ENCODE measurements around the gene PCDHGB6.
"Not testable (repeated sequence)": the region's sequence is repeated elsewhere in the genome, so short reads cannot be mapped to it uniquely, and the experiment has no call there.

PCDHGB6 gene

DNA sequence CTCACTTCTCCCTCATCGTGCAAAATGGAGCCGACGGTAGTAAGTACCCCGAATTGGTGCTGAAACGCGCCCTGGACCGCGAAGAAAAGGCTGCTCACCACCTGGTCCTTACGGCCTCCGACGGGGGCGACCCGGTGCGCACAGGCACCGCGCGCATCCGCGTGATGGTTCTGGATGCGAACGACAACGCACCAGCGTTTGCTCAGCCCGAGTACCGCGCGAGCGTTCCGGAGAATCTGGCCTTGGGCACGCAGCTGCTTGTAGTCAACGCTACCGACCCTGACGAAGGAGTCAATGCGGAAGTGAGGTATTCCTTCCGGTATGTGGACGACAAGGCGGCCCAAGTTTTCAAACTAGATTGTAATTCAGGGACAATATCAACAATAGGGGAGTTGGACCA, 23.5 kb downstream of the PCDHGB6 start:
- no peak overlapping the region for H3K27ac ChIP-seq
- TF ChIP-seq, protein P1, sequence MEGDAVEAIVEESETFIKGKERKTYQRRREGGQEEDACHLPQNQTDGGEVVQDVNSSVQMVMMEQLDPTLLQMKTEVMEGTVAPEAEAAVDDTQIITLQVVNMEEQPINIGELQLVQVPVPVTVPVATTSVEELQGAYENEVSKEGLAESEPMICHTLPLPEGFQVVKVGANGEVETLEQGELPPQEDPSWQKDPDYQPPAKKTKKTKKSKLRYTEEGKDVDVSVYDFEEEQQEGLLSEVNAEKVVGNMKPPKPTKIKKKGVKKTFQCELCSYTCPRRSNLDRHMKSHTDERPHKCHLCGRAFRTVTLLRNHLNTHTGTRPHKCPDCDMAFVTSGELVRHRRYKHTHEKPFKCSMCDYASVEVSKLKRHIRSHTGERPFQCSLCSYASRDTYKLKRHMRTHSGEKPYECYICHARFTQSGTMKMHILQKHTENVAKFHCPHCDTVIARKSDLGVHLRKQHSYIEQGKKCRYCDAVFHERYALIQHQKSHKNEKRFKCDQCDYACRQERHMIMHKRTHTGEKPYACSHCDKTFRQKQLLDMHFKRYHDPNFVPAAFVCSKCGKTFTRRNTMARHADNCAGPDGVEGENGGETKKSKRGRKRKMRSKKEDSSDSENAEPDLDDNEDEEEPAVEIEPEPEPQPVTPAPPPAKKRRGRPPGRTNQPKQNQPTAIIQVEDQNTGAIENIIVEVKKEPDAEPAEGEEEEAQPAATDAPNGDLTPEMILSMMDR (conservative IDR thresholded peaks at IDR 0.05), result no peak

DNA sequence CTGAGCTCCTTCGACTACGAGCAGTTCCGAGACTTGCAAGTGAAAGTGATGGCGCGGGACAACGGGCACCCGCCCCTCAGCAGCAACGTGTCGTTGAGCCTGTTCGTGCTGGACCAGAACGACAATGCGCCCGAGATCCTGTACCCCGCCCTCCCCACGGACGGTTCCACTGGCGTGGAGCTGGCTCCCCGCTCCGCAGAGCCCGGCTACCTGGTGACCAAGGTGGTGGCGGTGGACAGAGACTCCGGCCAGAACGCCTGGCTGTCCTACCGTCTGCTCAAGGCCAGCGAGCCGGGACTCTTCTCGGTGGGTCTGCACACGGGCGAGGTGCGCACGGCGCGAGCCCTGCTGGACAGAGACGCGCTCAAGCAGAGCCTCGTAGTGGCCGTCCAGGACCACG, 24.5 kb downstream of the PCDHGB6 start:
- not testable (repeated sequence) for H3K27ac ChIP-seq

DNA sequence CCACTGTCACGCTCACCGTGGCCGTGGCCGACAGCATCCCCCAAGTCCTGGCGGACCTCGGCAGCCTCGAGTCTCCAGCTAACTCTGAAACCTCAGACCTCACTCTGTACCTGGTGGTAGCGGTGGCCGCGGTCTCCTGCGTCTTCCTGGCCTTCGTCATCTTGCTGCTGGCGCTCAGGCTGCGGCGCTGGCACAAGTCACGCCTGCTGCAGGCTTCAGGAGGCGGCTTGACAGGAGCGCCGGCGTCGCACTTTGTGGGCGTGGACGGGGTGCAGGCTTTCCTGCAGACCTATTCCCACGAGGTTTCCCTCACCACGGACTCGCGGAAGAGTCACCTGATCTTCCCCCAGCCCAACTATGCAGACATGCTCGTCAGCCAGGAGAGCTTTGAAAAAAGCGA, 24.9 kb downstream of the PCDHGB6 start:
- not testable (repeated sequence) for H3K27ac ChIP-seq

DNA sequence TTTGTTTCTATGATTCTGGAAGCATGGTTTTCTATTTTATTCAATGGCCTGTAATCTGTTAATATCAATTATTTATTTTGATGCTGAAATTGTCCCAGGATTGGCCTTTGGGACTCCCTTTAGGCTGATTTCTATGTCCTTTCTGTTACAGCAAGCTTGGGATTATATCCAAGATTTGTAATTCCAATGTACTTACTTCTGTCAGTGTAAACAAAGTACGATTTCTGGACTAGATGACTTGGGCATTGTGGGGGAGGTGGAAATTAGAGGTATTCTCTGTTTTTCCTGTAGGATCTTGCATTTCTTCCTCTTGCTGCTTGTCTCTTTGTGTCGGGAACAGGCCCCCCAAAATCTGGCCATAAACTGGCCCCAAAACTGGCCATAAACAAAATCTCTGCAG, 26.2 kb downstream of the PCDHGB6 start:
- no peak for TF ChIP-seq ZFX (IDR thresholded peaks at IDR 0.05)
- TF ChIP-seq, protein P1 (conservative IDR thresholded peaks at IDR 0.05), result no peak
- no peak overlapping the region for H3K27ac ChIP-seq

DNA sequence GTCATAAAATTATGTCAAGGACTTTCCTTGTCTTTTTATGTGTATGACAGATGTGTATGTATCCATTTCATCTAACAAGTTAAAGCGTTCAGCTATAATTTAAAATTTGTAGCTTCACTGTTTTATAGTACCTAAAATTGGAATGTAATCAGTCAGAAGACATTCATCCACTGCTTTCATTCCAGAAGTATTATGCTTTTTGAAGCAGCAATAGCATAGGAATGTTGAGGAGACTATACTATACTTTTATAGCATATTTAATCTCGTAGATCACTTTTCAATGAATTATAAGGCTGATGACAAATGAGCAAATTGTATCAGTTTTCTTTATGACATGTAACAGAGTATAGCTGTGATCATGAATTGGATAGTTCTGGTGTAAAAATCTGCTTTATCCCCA, 29.4 kb downstream of the PCDHGB6 start:
- TF ChIP-seq ZFX (IDR thresholded peaks at IDR 0.05), result no peak
- TF ChIP-seq, protein P1 (conservative IDR thresholded peaks at IDR 0.05), result no peak

DNA sequence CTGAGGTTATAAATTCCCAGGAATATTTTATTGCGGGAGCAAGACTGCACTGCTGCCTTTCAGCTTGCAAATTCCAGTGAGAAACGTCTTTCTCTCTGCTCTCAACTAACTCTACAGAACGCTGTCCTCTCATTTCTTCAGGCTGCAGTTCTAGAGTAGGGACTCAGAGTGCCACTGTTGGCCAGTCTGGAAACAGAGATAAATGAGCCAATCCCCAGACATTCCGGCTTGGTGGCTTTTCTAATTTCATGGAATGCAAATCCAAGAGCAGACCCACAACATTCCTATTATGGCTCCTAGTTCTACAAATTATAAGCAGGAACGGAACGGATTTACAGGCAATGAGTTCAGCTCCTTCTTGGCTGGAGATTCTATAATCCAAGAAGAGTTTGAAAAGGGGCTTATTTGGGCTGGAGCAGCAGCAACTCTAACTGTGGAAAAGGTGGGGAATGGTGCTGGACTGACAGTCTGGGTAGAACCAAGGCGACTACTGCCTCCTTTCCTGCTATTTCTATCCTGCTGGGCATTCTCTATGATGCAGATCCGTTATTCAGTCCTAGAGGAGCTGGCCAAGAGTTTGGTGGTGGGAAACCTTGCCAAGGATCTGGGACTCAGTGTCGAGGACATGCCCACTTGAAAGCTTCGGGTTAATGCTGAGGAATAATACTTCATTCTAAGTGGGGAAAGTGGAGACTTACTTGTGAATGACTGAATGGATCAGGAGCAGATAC, 31.8 kb downstream of the PCDHGB6 start:
- TF ChIP-seq, protein P1 (conservative IDR thresholded peaks at IDR 0.05), result no peak
- TF ChIP-seq ZFX (IDR thresholded peaks at IDR 0.05), result no peak

More for the DNA sequence above, 29.4 kb downstream of the PCDHGB6 start:
- H3K27ac ChIP-seq, result no peak overlapping the region

DNA sequence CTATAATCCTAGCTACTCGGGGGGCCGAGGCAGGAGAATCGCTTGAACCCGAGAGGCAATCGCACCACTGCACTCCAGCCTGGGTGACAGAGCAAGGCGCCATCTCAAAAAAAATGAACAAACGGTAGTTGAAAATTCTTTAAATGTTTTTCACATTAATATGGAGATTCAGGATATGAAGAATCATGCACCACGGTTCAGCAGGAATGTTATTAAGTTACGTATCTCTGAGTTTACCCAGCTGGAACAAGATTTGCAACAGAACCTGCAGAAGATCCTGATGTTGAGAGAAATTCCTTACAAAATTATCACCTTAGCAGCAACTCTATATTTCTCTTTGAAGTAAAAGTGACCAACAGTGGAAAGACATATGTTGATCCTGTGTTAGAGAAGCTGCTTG, 32.5 kb downstream of the PCDHGB6 start:
- TF ChIP-seq, protein P1 (conservative IDR thresholded peaks at IDR 0.05), result no peak
- TF ChIP-seq ZFX (IDR thresholded peaks at IDR 0.05), result no peak
- no peak overlapping the region for H3K27ac ChIP-seq

More for the DNA sequence above, 31.8 kb downstream of the PCDHGB6 start:
- no peak overlapping the region for H3K27ac ChIP-seq

DNA sequence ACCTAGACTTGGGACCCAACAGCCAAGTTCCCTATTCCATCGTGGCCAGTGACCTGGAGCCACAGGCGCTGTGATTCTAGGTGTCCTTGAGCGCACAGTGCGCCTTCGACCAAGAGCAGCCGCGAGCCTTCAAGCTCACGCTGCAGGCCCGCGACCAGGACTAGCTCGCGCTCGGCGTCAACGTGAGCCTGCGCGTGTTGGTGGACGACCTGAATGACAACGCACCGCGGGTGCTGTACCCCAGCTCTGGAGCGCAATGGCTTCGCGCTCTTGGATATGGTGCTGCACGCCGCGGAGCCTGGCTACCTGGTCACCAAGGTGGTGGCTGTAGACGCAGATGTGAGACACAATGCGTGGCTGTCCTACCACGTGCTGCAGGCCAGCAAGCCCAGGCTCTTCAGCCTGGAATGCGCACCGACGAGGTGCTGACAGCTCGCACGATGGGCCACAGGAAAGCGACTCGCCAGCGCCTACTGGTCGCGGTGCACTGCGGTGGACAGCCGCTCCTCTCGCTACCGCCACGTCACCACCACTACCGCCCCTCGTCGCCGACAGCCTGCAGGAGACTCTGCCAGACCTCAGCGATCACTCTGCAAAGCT, 33.9 kb downstream of the PCDHGB6 start:
- TF ChIP-seq, protein P1 (conservative IDR thresholded peaks at IDR 0.05), result no peak
- TF ChIP-seq ZFX (IDR thresholded peaks at IDR 0.05), result no peak
- H3K27ac ChIP-seq, result no peak overlapping the region

Data from C4-2B (cell line).